A673 (cell line): Measurements from ENCODE around the gene SLC9A8.

Experiments
- EZH2 ChIP-seq: fragments of 200-600 bp; sonication (generic); IDR thresholded peaks from 2 replicates; pipeline ENCODE4 v1.6.1; 2017; ENCODE audit warnings: borderline replicate concordance, low read depth, mild to moderate bottlenecking, mixed read lengths, antibody characterized with exemption, low read length; ENCODE audit not compliant: poor library complexity, severe bottlenecking
- TF ChIP-seq, protein P1 (sequence below): fragments of 300-800, 200-600 bp; sonication (generic); conservative IDR thresholded peaks from 2 replicates; pipeline ENCODE4 v1.5.1; 2017; ENCODE audit warnings: low read depth, mild to moderate bottlenecking, antibody characterized with exemption, low read length, moderate library complexity, mixed read lengths

DNA sequence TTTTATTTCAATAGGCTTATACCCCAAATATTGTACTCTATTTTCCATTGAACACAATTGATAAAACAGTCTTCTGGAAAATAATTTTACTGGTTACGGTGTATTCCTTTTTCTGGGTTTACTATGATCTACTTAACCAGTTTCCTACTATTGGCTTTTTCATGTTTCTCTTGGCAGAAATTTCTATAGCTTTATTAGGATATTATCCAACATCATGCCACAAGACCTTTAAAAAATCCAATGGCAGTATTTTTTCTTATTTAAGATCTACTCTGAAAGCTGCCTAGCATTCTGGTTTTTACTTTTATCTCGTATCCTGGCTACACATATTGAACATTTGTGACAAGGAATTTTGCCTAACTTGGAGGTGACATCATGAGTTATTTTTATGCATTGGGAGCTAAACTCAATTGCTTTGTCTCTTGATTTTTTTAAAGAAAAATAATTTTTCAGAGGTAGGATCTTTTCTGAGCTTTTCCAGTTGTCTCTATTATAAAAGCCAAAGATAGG lies 45.5 kb downstream of the SLC9A8 start:
- TF ChIP-seq, protein P1, sequence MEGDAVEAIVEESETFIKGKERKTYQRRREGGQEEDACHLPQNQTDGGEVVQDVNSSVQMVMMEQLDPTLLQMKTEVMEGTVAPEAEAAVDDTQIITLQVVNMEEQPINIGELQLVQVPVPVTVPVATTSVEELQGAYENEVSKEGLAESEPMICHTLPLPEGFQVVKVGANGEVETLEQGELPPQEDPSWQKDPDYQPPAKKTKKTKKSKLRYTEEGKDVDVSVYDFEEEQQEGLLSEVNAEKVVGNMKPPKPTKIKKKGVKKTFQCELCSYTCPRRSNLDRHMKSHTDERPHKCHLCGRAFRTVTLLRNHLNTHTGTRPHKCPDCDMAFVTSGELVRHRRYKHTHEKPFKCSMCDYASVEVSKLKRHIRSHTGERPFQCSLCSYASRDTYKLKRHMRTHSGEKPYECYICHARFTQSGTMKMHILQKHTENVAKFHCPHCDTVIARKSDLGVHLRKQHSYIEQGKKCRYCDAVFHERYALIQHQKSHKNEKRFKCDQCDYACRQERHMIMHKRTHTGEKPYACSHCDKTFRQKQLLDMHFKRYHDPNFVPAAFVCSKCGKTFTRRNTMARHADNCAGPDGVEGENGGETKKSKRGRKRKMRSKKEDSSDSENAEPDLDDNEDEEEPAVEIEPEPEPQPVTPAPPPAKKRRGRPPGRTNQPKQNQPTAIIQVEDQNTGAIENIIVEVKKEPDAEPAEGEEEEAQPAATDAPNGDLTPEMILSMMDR, result no peak
- no peak for TF ChIP-seq EZH2
